Kidney (tissue), 14 donors: ENCODE measurements around the gene ARHGAP18. TPM values are rescaled to one million over a fixed set of nuclear protein-coding genes. Genes with fewer than 3 reads are reported as not detected.

Experiments used
- DNase-seq, 5 donors: peaks; one replicate each; pipeline ENCODE4 v3.0.0-alpha.2; 2013 to 2020
- FAIRE-seq: peaks from 2 replicates; lab custom pipeline; 2012; peaks lifted over from hg19 to GRCh38; lab: Jason Lieb, UNC
- H3K27ac ChIP-seq, 2 donors: one replicate each; pipeline ENCODE4 v1.7.0; 2013; ENCODE audit warnings: low read depth in 2 of 2, low read length in 2 of 2, inconsistent platforms in 1 of 2
- H3K27me3 ChIP-seq: one replicate; pipeline ENCODE4 v1.7.1; 2013; ENCODE audit warnings: low read length, inconsistent platforms; ENCODE audit not compliant: control insufficient read depth, insufficient read depth
- H3K36me3 ChIP-seq, 3 donors: one replicate each; pipeline versions ENCODE4 v1.7.0 to v1.7.1; 2013; ENCODE audit warnings: low read length in 3 of 3, control low read depth in 1 of 3, inconsistent platforms in 1 of 3; ENCODE audit not compliant: insufficient read depth in 3 of 3, control insufficient read depth in 2 of 3
- H3K4me1 ChIP-seq, 3 donors: one replicate each; pipeline versions ENCODE4 v1.7.0 to v1.7.1; 2013; ENCODE audit warnings: low read length in 3 of 3, inconsistent platforms in 1 of 3, low read depth in 1 of 3; ENCODE audit not compliant: control insufficient read depth in 2 of 3, insufficient read depth in 2 of 3
- H3K4me3 ChIP-seq, 3 donors: one replicate each; pipeline versions ENCODE4 v1.7.0 to v1.8.1; 2013; ENCODE audit warnings: low read length in 3 of 3, control low read depth in 1 of 3, inconsistent platforms in 1 of 3
- H3K9ac ChIP-seq, 3 donors: one replicate each; pipeline versions ENCODE4 v1.7.0 to v1.7.1; 2013; ENCODE audit warnings: low read length in 3 of 3, control low read depth in 1 of 3, inconsistent platforms in 1 of 3
- H3K9me3 ChIP-seq, 3 donors: one replicate each; pipeline versions ENCODE4 v1.7.0 to v1.7.1; 2013; ENCODE audit warnings: low read length in 3 of 3, control low read depth in 1 of 3, inconsistent platforms in 1 of 3; ENCODE audit not compliant: control insufficient read depth in 2 of 3, insufficient read depth in 1 of 3
- CTCF ChIP-seq: IDR thresholded peaks from 3 replicates; pipeline ENCODE4 v1.5.1; 2012; ENCODE audit warnings: mild to moderate bottlenecking, moderate library complexity, borderline replicate concordance; ENCODE audit not compliant: insufficient read depth; ENCODE audit errors: extremely low read depth
- intact Hi-C: fragments of 100-400 bp; cut with DNase I; formaldehyde crosslinking; loops from one replicate; pipeline ENCODE4 v1.11.1; 2022
- polyA plus RNA-seq: library from polyadenylated mRNA; stranded (reverse); fragments of 350-450 nt; fragmentation: Illumina TruSeq; extraction: RNeasy Lipid Tissue Mini Kit (QIAGEN cat#74804); gene quantifications from one replicate; pipeline ENCODE4 v1.2.3, GENCODE V29; 2014; ENCODE audit warnings: low read depth, low replicate concordance; ENCODE audit not compliant: insufficient read depth
- total RNA-seq: library from RNA; stranded (reverse); fragmentation: NEBNext Ultra II Directional; extraction: Animal tissue kit (Norgen Biotek cat#: 25700); gene quantifications from one replicate; pipeline ENCODE4 v1.2.1, GENCODE V29; 2021
- donor health status: control.
- donor health status: control.
- donor health status: control.
- donor health status: control.
- donor health status: control.
- donor health status: DM: yes; HTN: yes; CAD: no.
- donor health status: Normal renal cell carcinoma (clear cell type).

The ARHGAP18 gene
- total and polyA plus RNA-seq, 2 donors from 2014 or later: 26.5 to 39.8 TPM

GRCh38 chr6:129683601-129684322, 26.2 kb downstream of the ARHGAP18 start:
- FAIRE-seq: peak; percentile 77
- DNase-seq: peak in 4 of 5 donors; percentile 34 to 94 (median 69)
- intact Hi-C loops: no loop called here
- Histone ChIP-seq H3K36me3 (no peaks in the 10 kb centered on the region), H3K9ac (peak overlapping the region in 2 of 3 donors; percentile 20 to 24), H3K27ac (peak overlapping the region; percentile 58 to 96), H3K4me1 (peaks cover 10 to 12% (median 10%) of the 10 kb centered on the region in 3 donors), H3K9me3 (no peaks in the 10 kb centered on the region), H3K27me3 (no peaks in the 10 kb centered on the region), H3K4me3 (peak overlapping the region in 2 of 3 donors; percentile 4 to 5)
- no peak for TF ChIP-seq CTCF

GRCh38 chr6:129681913-129682205, 28.1 kb downstream of the ARHGAP18 start:
- no peaks in the 10 kb centered on the region for H3K27me3 ChIP-seq
- TF ChIP-seq CTCF: no peak
- intact Hi-C loops: no loop called here
- no peaks in the 10 kb centered on the region for H3K9me3 ChIP-seq
- no peak overlapping the region for H3K9ac ChIP-seq
- H3K4me3 ChIP-seq: no peak overlapping the region
- peaks cover 10 to 15% (median 10%) of the 10 kb centered on the region in 3 donors for H3K4me1 ChIP-seq
- H3K27ac ChIP-seq: no peak overlapping the region
- no peak for FAIRE-seq
- no peaks in the 10 kb centered on the region for H3K36me3 ChIP-seq
- no peak for DNase-seq

DNA sequence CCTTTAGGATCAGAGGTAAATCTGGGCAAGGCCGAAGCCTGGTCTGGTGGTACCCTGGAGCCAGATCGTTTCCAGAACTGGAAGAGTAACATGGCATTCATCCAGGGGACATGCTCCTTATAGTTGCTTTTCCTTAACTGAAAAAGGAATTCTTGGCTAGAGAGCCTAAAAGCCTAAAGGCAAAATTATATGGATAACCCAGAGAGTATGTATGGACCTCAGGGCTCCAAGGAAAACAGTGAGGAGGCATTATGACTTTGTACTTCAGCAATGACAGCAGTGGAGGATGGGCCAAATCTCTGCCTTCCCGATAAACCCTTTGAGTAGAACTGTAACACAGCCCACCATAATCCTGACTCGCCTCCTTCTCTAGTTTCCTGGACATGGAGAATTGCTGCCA, 29.3 kb downstream of the ARHGAP18 start:
- DNase-seq (no peak), FAIRE-seq (no peak)
- intact Hi-C loops: no loop called here
- Histone ChIP-seq H3K9ac (no peak overlapping the region), H3K9me3 (no peaks in the 10 kb centered on the region), H3K4me1 (peaks cover 10 to 11% (median 10%) of the 10 kb centered on the region in 3 donors), H3K36me3 (no peaks in the 10 kb centered on the region), H3K27ac (peak overlapping the region in 1 of 2 donors; percentile 15), H3K27me3 (no peaks in the 10 kb centered on the region), H3K4me3 (no peak overlapping the region)
- no peak for TF ChIP-seq CTCF
